GM12864 (cell line): ENCODE measurements around the gene RHOT2.

Source experiments
- DNase-seq: peaks from one replicate; pipeline ENCODE4 v3.0.0-alpha.2; 2011; ENCODE audit warnings: low read depth
- H3K4me3 ChIP-seq: 2 replicates; pipeline ENCODE4 v1.5.1; 2011; ENCODE audit warnings: mild to moderate bottlenecking, low read depth, low read length, control low read depth
- CTCF ChIP-seq: IDR thresholded peaks from 2 replicates; pipeline ENCODE4 v1.5.1; 2011; ENCODE audit warnings: low read depth, mild to moderate bottlenecking, moderate library complexity, low read length, control low read depth, inconsistent platforms; ENCODE audit errors: missing control alignments

RHOT2 gene

GRCh38 chr16:694863-695354 lies 27.0 kb downstream of the RHOT2 start:
- H3K4me3 ChIP-seq: peak overlapping the region; percentile 49; the same call in 1 of the 2 replicates
- DNase-seq: no peak
- no peak for TF ChIP-seq CTCF

DNA sequence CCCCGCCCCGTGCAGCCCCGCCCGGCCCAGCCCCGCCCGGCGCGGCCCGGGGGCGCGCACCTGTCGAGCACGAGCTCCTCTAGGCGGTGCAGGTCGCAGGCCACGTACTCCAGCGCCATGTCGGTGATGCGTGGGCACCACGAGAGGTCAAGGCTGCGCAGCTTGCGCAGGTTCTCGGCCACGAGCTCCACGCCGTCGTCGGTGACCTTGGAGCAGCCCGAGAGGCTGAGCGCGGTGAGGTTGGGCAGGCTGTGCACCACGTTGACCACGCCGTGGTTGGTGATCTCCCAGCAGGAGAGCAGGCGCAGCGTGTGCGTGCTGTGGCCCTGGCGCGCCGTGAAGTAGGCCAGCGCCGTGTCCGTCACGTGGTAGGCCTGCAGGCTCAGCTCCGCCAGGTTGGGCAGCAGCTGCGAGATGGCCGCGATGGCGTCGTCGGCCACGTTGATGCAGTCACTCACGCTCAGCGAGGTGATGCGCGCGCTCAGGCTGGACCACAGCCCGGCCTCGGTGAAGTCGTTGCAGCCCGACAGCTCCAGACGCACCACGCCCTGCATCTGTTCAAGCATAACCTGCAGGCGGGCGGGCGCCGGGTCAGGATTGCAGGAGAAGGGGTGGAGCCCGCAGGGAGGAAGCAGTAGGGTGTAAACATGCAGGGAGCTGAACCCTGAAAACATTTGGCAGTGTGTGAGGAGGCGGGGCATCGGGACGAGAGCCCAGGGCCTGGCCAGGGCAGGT lies 27.6 kb downstream of the RHOT2 start:
- peak overlapping the region; percentile 49 for H3K4me3 ChIP-seq
- TF ChIP-seq CTCF: no peak

GRCh38 chr16:698911-699671 lies 31.2 kb downstream of the RHOT2 start:
- DNase-seq: no peak
- H3K4me3 ChIP-seq: no peak overlapping the region
- no peak for TF ChIP-seq CTCF

More for the DNA sequence above, 27.6 kb downstream of the RHOT2 start:
- no peak for DNase-seq

DNA sequence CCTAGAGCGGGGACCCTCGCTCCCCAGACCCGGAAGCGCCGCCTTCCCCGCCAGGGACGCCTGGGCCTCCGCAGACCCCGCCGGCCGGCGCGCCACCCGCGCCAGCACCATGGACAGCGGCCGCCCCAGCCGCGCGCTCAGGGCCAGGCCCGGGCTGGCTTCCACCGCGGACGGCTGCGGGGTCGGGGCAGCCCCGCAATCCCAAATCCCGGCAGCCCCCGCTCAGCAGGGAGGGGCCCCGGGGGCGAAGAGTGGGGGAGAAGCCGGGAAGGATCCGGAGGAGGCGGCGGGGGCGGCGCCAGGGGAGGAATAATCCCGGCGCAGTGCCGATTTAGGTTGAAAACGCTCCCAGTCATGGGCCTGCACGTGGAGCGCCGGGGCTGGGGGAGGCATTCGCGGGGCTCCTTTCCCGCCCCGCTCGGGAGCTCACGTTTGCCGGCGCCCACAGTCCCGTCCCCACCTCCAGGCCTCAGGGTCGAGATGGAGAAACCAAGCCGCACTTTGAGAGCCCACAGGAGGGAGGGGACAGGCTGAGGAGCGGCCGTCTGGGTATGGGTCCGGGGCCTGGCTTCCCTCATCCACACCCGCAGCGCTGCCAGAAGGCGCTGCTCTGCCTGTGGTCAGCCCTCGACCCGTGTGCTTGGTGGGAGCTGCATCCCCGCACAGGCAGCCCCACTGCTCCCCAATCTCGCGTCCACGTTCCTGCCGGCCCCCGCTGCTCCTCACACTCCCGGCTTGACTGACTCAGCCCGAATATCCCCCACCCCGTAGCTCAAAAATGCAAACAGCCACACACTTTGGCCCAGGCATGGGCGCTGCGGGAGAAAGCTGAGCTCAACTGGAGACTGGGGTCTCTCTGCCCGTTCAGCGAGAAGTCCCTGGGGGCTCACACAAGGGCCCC lies 33.0 kb downstream of the RHOT2 start:
- H3K4me3 ChIP-seq: no peak overlapping the region
- no peak for TF ChIP-seq CTCF
- DNase-seq: no peak

DNA sequence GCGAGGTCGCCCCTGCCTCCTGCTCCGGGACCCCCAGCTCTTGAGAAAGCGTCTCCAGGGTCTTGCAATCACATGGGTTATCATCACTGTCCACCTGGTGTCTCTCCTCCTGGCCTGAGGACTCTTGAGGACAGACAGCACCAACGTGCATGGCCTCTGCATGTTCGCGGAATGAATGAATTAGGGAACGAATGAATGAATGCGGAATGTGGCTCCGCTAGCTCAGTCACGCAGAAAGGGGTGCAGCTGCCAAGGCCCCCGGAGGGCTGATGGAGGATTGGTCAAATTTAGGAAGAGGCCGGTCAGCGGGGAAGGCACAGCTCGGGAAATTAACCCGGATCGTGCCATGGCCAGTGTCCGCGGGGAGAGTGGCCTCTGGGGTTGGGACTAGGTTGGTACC lies 34.4 kb downstream of the RHOT2 start:
- no peak for DNase-seq
- H3K4me3 ChIP-seq: no peak overlapping the region
- no peak for TF ChIP-seq CTCF

- DNase-seq: no peak
- H3K4me3 ChIP-seq: no peak overlapping the region
- no peak for TF ChIP-seq CTCF
Measured at GRCh38 chr16:703406-703805, 35.5 kb downstream of the RHOT2 start.
